IMR-90 (cell line): ENCODE results near the gene KCNMA1. TPM values are rescaled to one million over a fixed set of nuclear protein-coding genes. Genes with fewer than 3 reads are reported as not detected.

Experiments
- ATAC-seq: fragments of 200-7000 bp; cut with Tn5 transposase; 2 replicates; pipeline ENCODE4 v1.9.1; 2020; ENCODE audit warnings: low read depth, mild to moderate bottlenecking, moderate library complexity
- BruUV-seq: library from RNA; stranded (reverse); fragments of 400-500 nt; replicated peaks from 2 replicates; lab custom pipeline; 2021; lab: Mats Ljungman, UMichigan
- CTCF ChIA-PET: fragments of 300-600 bp; formaldehyde crosslinking; extraction: SDS; loops from one replicate; lab custom pipeline; 2021; ENCODE audit warnings: antibody characterized with exemption; lab: Yijun Ruan, JAX
- POLR2A ChIA-PET: fragments of 300-600 bp; sonication (Branson Sonifier 250); formaldehyde crosslinking; loops from one replicate; lab custom pipeline; 2022; ENCODE audit warnings: antibody characterized with exemption; ENCODE audit not compliant: unreplicated experiment; lab: Charles Lee
- DNase-seq: peaks from one replicate; pipeline ENCODE4 v3.0.0; 2013
- H2AFZ ChIP-seq: replicated peaks from 2 replicates; pipeline ENCODE3; 2013; ENCODE audit warnings: low read length, mild to moderate bottlenecking; ENCODE audit not compliant: poor library complexity
- H2AK5ac ChIP-seq: 2 replicates; pipeline ENCODE4 v1.6.1; 2013; ENCODE audit warnings: low read depth, low read length, inconsistent platforms
- H2AK9ac ChIP-seq: replicated peaks from 2 replicates; pipeline ENCODE3; 2013; ENCODE audit warnings: mild to moderate bottlenecking, low read depth, low read length, moderate library complexity; ENCODE audit not compliant: poor library complexity
- H2BK120ac ChIP-seq: 2 replicates; pipeline ENCODE4 v1.6.1; 2013; ENCODE audit warnings: low read depth, low read length, inconsistent platforms
- H2BK15ac ChIP-seq: 3 replicates; pipeline ENCODE4 v1.6.1; 2013; ENCODE audit warnings: low read depth, low read length, inconsistent platforms
- H2BK20ac ChIP-seq: 2 replicates; pipeline ENCODE4 v1.6.1; 2013; ENCODE audit warnings: low read depth, mild to moderate bottlenecking, inconsistent platforms, low read length, moderate library complexity
- H2BK5ac ChIP-seq: 2 replicates; pipeline ENCODE4 v1.6.1; 2013; ENCODE audit warnings: mild to moderate bottlenecking, low read depth, low read length, inconsistent platforms; ENCODE audit not compliant: poor library complexity, severe bottlenecking
- H3K14ac ChIP-seq: replicated peaks from 2 replicates; pipeline ENCODE4 v1.6.1; 2013; ENCODE audit warnings: low read depth, low read length, inconsistent platforms
- H3K18ac ChIP-seq: 2 replicates; pipeline ENCODE4 v1.6.1; 2013; ENCODE audit warnings: low read depth, low read length, control low read depth
- H3K23ac ChIP-seq: 2 replicates; pipeline ENCODE4 v1.6.1; 2013; ENCODE audit warnings: low read depth, low read length, inconsistent platforms
- H3K27ac ChIP-seq: 2 replicates; pipeline ENCODE4 v1.5.1; 2013; ENCODE audit warnings: mild to moderate bottlenecking, control low read depth, low read length; ENCODE audit not compliant: insufficient read depth
- H3K27me3 ChIP-seq: 2 replicates; pipeline ENCODE4 v1.6.1; 2013; ENCODE audit warnings: low read length; ENCODE audit not compliant: control insufficient read depth, insufficient read depth
- H3K36me3 ChIP-seq: 2 replicates; pipeline ENCODE4 v1.6.1; 2013; ENCODE audit warnings: low read length, mixed read lengths; ENCODE audit not compliant: control insufficient read depth, insufficient read depth
- H3K4ac ChIP-seq: 2 replicates; pipeline ENCODE4 v1.6.1; 2013; ENCODE audit warnings: low read depth, low read length, inconsistent platforms
- H3K4me1 ChIP-seq: 2 replicates; pipeline ENCODE4 v1.6.1; 2013; ENCODE audit warnings: low read length, mixed read lengths; ENCODE audit not compliant: control insufficient read depth, insufficient read depth
- H3K4me2 ChIP-seq: 2 replicates; pipeline ENCODE4 v1.6.1; 2013; ENCODE audit warnings: low read depth, mild to moderate bottlenecking, control low read depth, low read length, moderate library complexity
- H3K4me3 ChIP-seq: 2 replicates; pipeline ENCODE4 v1.5.1; 2013; ENCODE audit warnings: low read depth, mild to moderate bottlenecking, control low read depth, low read length, moderate library complexity; ENCODE audit not compliant: insufficient read depth
- H3K56ac ChIP-seq: 2 replicates; pipeline ENCODE4 v1.6.1; 2013; ENCODE audit warnings: low read length, inconsistent platforms; ENCODE audit not compliant: insufficient read depth; ENCODE audit errors: extremely low read depth
- H3K79me1 ChIP-seq, 2 experiments: 2 replicates each; pipeline ENCODE4 v1.6.1; 2013; ENCODE audit warnings: low read length in 2 of 2, inconsistent platforms in 1 of 2, low read depth in 1 of 2
- H3K9ac ChIP-seq: 2 replicates; pipeline ENCODE4 v1.6.1; 2013; ENCODE audit warnings: low read depth, low read length, control low read depth
- H3K9me1 ChIP-seq: 2 replicates; pipeline ENCODE4 v1.6.1; 2013; ENCODE audit warnings: low read length, inconsistent platforms; ENCODE audit not compliant: insufficient read depth
- H3K9me3 ChIP-seq: 2 replicates; pipeline ENCODE4 v1.6.1; 2013; ENCODE audit warnings: low read length; ENCODE audit not compliant: control insufficient read depth, insufficient read depth
- H4K20me1 ChIP-seq: 2 replicates; pipeline ENCODE4 v1.6.1; 2013; ENCODE audit warnings: low read length, inconsistent platforms; ENCODE audit not compliant: insufficient read depth
- H4K5ac ChIP-seq: 2 replicates; pipeline ENCODE4 v1.6.1; 2013; ENCODE audit warnings: mild to moderate bottlenecking, low read depth, low read length, control low read depth
- H4K8ac ChIP-seq, 2 experiments: 2 replicates each; pipeline ENCODE4 v1.6.1; 2013; ENCODE audit warnings: low read depth in 2 of 2, low read length in 2 of 2, control low read depth in 1 of 2, inconsistent platforms in 1 of 2
- H4K91ac ChIP-seq: 2 replicates; pipeline ENCODE4 v1.6.1; 2013; ENCODE audit warnings: low read depth, low read length, inconsistent platforms; ENCODE audit not compliant: insufficient read depth
- CEBPB ChIP-seq: IDR thresholded peaks from 2 replicates; pipeline ENCODE4 v1.6.1; 2012; ENCODE audit warnings: low read depth, low read length, improper control_type of control experiment
- CHD1 ChIP-seq: IDR thresholded peaks from 2 replicates; pipeline ENCODE4 v1.6.1; 2012; ENCODE audit warnings: low read depth, low read length, improper control_type of control experiment
- CTCF ChIP-seq: conservative IDR thresholded peaks from 2 replicates; pipeline ENCODE4 v1.5.1; 2012; ENCODE audit warnings: mild to moderate bottlenecking, low read depth, low read length, improper control_type of control experiment
- ELK1 ChIP-seq: fragments of 150-350 bp; IDR thresholded peaks from 2 replicates; pipeline ENCODE4 v1.6.1; 2016; ENCODE audit warnings: low read depth, mild to moderate bottlenecking, low read length, moderate library complexity, borderline replicate concordance
- FOS ChIP-seq: fragments of 150-350 bp; IDR thresholded peaks from 2 replicates; pipeline ENCODE4 v1.6.1; 2016; ENCODE audit warnings: low read depth, low read length
- MAZ ChIP-seq: IDR thresholded peaks from 2 replicates; pipeline ENCODE4 v1.6.1; 2012; ENCODE audit warnings: low read depth, mild to moderate bottlenecking, low read length, improper control_type of control experiment, moderate library complexity, borderline replicate concordance
- MXI1 ChIP-seq: IDR thresholded peaks from 2 replicates; pipeline ENCODE4 v1.6.1; 2012; ENCODE audit warnings: low read depth, mild to moderate bottlenecking, low read length, moderate library complexity, borderline replicate concordance
- RAD21 ChIP-seq: IDR thresholded peaks from 2 replicates; pipeline ENCODE4 v1.6.1; 2012; ENCODE audit warnings: low read length, improper control_type of control experiment
- RFX5 ChIP-seq: IDR thresholded peaks from 2 replicates; pipeline ENCODE4 v1.8.0; 2012; ENCODE audit warnings: low read depth, mild to moderate bottlenecking, low read length, moderate library complexity
- SMC3 ChIP-seq: fragments of 150-350 bp; IDR thresholded peaks from 2 replicates; pipeline ENCODE4 v1.6.1; 2016; ENCODE audit warnings: low read depth, mild to moderate bottlenecking, antibody characterized with exemption, low read length, moderate library complexity
- USF2 ChIP-seq: fragments of 150-350 bp; IDR thresholded peaks from 2 replicates; pipeline ENCODE4 v1.6.1; 2017; ENCODE audit warnings: mild to moderate bottlenecking, antibody characterized with exemption, low read length, low read depth
- WGBS, 2 experiments: methylation state at CpG; one replicate each; pipeline versions ENCODE4 v1.1.5 to v1.1.7; 2013; ENCODE audit warnings: missing lambda C conversion rate in 2 of 2; ENCODE audit not compliant: insufficient read length in 1 of 2; ENCODE audit errors: extremely low coverage in 2 of 2; 5-methylcytosine and 5-hydroxymethylcytosine counted together
- dilution Hi-C: fragments of 300-500 bp; cut with HindIII; formaldehyde crosslinking; loops from one replicate; pipeline ENCODE4 v1.14.3; 2018; ENCODE audit warnings: low sequenced_read_pairs; ENCODE audit not compliant: unreplicated experiment
- in situ Hi-C: fragments of 300-500 bp; cut with MboI; formaldehyde crosslinking; loops from 3 replicates; pipeline ENCODE4 v1.14.3; 2019; ENCODE audit warnings: low sequenced_read_pairs, inconsistent platforms, mixed read lengths
- intact Hi-C: fragments of 100-400 bp; cut with micrococcal nuclease; formaldehyde crosslinking; loops from 2 replicates; pipeline ENCODE4 v1.10.0; 2022
- polyA plus RNA-seq, 3 experiments: library from polyadenylated mRNA; depleted of rRNA; stranded (reverse); fragments of >200 nt; gene quantifications; 2 replicates each; pipeline ENCODE4 v1.2.3, GENCODE V29; 2012; ENCODE audit warnings: low replicate concordance in 1 of 3
- total RNA-seq: library from RNA; depleted of rRNA; stranded (reverse); fragments of >200 nt; gene quantifications from 2 replicates; pipeline ENCODE4 v1.2.3, GENCODE V29; 2012

The KCNMA1 gene
- total and polyA plus RNA-seq, 2 of the 4 experiments (the other 2 are of a cell fraction) = 25.6 to 29.6 TPM

- Histone ChIP-seq H3K79me1 (peaks cover 3 to 28% of the 10 kb centered on the region in 2 experiments; a peak in 2 of 4 replicates), H3K9me1 (no peaks in the 10 kb centered on the region), H3K4ac (no peak overlapping the region), H2BK20ac (no peak overlapping the region), H3K36me3 (no peaks in the 10 kb centered on the region), H2AFZ (no peak overlapping the region), H4K5ac (no peak overlapping the region), H2BK15ac (no peak overlapping the region), H4K20me1 (no peaks in the 10 kb centered on the region), H3K27ac (no peak overlapping the region), H3K27me3 (no peaks in the 10 kb centered on the region), H3K14ac (no peak overlapping the region), H3K9ac (no peak overlapping the region), H2AK5ac (no peak overlapping the region), H2BK120ac (no peak overlapping the region), H3K23ac (no peak overlapping the region), H3K4me1 (peaks cover 5% of the 10 kb centered on the region; the same call in 1 of the 2 replicates), H4K8ac (no peak overlapping the region), H3K56ac (no peak overlapping the region), H4K91ac (no peak overlapping the region), H3K9me3 (no peaks in the 10 kb centered on the region), H2BK5ac (no peak overlapping the region), H3K4me3 (no peak overlapping the region), H3K18ac (no peak overlapping the region), H3K4me2 (no peak overlapping the region), H2AK9ac (no peak overlapping the region)
- no peak for ATAC-seq
- TF ChIP-seq RAD21 = no peak
- no peak for TF ChIP-seq ELK1
- TF ChIP-seq CHD1 = no peak
- no peak for TF ChIP-seq RFX5
- no peak for TF ChIP-seq MAZ
- no peak for TF ChIP-seq MXI1
- no peak for TF ChIP-seq CEBPB
- TF ChIP-seq USF2 = no peak
- no peak for TF ChIP-seq SMC3
- no peak for TF ChIP-seq CTCF
- no peak for TF ChIP-seq FOS
- WGBS, 2 experiments = no CpG with 5 or more reads among the region's 8 CpGs
- intact Hi-C loops = no loop called here
- BruUV-seq = no TSS peak
- no peak for DNase-seq
- POLR2A ChIA-PET = no interaction called here
- in situ Hi-C loops = no loop called here
- CTCF ChIA-PET = no interaction called here
- dilution Hi-C loops = no loop called here
Measured at GRCh38 chr10:77626266-77626935, 11.2 kb downstream of the KCNMA1 start.
